Lower leg skin (tissue), 3 donors: ENCODE results near the gene PHACTR2.
"Not testable (repeated sequence)": the region's sequence is repeated elsewhere in the genome, so short reads cannot be mapped to it uniquely, and the experiment has no call there.

Experiments used
- POLR2A ChIP-seq, 2 donors: fragments of 450-650 bp; IDR thresholded peaks; one replicate each; pipeline ENCODE4 v1.6.1; 2016 to 2017; ENCODE audit warnings: antibody characterized with exemption in 2 of 2, mild to moderate bottlenecking in 1 of 2, moderate library complexity in 1 of 2
- TF ChIP-seq, protein P1 (sequence below), 3 donors: fragments of 450-650 bp; IDR thresholded peaks; one replicate each; pipeline ENCODE4 v1.5.1; 2016; ENCODE audit warnings: antibody characterized with exemption in 3 of 3, mild to moderate bottlenecking in 3 of 3, moderate library complexity in 2 of 3

DNA sequence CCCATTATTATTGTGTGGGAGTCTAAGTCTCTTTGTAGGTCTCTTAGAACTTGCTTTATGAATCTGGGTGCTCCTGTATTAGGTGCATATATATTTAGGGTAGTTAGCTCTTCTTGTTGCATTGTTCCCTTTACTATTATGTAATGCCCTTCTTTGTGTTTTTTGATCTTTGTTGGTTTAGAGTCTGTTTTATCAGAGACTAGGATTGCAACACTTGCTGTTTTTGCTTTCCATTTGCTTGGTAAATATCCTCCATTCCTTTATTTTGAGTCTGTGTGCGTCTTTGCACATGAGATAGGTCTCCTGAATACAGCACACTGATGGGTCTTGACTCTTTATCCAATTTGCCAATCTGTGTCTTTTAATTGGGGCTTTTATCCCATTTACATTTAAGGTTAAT is 177.3 kb downstream of the PHACTR2 start:
- TF ChIP-seq, protein P1, sequence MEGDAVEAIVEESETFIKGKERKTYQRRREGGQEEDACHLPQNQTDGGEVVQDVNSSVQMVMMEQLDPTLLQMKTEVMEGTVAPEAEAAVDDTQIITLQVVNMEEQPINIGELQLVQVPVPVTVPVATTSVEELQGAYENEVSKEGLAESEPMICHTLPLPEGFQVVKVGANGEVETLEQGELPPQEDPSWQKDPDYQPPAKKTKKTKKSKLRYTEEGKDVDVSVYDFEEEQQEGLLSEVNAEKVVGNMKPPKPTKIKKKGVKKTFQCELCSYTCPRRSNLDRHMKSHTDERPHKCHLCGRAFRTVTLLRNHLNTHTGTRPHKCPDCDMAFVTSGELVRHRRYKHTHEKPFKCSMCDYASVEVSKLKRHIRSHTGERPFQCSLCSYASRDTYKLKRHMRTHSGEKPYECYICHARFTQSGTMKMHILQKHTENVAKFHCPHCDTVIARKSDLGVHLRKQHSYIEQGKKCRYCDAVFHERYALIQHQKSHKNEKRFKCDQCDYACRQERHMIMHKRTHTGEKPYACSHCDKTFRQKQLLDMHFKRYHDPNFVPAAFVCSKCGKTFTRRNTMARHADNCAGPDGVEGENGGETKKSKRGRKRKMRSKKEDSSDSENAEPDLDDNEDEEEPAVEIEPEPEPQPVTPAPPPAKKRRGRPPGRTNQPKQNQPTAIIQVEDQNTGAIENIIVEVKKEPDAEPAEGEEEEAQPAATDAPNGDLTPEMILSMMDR (IDR thresholded peaks at IDR 0.05) = not testable (repeated sequence)
- not testable (repeated sequence) for TF ChIP-seq POLR2A (IDR thresholded peaks at IDR 0.05)
